Stimulated activated CD4-positive, alpha-beta T cell treated with anti-CD3 and anti-CD28 coated beads, Interleukin-12 subunit alpha, Interleukin-12 subunit beta, amount 100 ng/mL, for 4 hours (primary cell): ENCODE results near the gene ZNF839.
"Not testable (repeated sequence)": the region's sequence is repeated elsewhere in the genome, so short reads cannot be mapped to it uniquely, and the experiment has no call there.

Experiments used
- DNase-seq: peaks from one replicate; pipeline ENCODE4 v3.0.0-alpha.2; 2020

Gene ZNF839

GRCh38 chr14:102319351-102320032 is at the start of gene ZNF839:
TSS of gene ZNF839 (plus strand) at chr14:102319746. CDS start at chr14:102319766, 20 bp downstream.
- DNase-seq, result peak; percentile 97

DNA sequence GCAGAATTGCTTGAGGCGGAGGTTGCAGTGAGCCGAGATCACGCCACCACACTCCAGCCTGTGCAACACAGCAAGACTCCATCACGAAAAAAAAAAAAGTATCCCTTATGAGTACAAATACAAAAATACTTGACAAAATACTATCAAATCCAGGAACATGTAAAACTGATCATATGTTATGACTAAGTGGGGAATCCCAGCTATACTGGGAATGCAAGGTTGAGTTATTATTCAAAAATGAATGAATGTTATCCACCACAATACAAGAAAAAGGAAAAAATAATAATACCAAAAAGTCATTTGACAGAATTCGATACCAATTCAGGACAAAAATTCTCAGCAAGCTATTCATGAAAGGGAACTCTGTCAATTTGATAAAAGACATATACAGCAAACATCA is 47.2 kb upstream of the ZNF839 start:
- DNase-seq, result no peak

GRCh38 chr14:102275866-102276265 is 43.7 kb upstream of the ZNF839 start:
- no peak for DNase-seq

DNA sequence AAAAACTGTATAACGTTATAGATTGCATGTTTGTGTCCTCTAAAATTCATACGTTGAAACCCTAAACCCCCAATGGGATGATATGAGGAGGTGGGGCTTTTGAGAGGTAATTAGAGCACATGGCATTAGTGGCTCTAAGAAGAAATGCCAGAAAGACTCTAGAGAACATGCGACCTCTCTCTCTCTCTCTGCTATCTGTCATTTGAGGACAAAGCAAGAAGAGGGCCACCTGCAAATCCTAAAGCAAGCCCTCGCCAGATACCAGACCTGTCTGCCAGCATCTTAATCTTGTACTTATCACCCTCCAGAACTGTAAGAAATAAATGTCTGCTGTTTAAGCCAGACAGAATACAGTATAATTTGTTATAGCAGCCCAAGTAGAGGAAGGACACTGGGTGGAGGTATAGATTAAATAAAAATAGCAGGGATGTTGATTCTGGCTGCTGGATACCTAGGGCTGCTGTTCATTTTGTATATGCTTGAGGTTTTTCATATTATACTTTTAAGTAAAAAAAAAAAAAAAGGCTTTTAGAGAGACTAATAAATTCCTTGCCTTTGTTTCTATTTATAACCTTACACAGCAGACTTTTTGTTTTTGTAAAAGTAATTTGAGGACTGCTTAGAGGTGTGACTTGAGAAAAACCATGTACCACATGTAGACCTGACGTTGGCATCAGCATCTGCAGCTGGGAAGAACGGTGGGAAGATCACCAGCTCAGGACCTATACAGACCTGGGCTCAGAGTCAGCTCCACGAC is 41.5 kb upstream of the ZNF839 start:
- DNase-seq, result no peak

DNA sequence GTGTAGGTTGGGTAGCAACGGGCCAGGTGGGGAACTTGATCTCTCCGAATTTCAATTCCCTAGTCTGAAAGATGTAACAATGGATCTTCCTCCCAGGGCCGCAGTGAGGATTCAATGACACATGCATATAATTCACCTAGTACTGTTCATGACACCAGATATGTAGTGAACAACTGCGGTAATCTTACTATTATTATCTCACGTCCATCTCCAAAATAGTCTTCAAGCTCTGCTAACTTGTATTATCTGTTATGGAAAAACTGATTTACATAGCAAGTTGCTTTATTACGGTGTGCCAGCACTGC is 41.0 kb upstream of the ZNF839 start:
- no peak for DNase-seq

- DNase-seq, result no peak
These were observed 40.3 kb upstream of the ZNF839 start for GRCh38 chr14:102279282-102279681.

GRCh38 chr14:102279688-102280348 is 39.7 kb upstream of the ZNF839 start:
- no peak for DNase-seq

GRCh38 chr14:102280376-102280962 is 39.1 kb upstream of the ZNF839 start:
- DNase-seq, result no peak

- DNase-seq, result no peak
These were observed 36.6 kb upstream of the ZNF839 start for GRCh38 chr14:102282751-102283465.

GRCh38 chr14:102283631-102284129 is 35.9 kb upstream of the ZNF839 start:
- DNase-seq, result no peak

DNA sequence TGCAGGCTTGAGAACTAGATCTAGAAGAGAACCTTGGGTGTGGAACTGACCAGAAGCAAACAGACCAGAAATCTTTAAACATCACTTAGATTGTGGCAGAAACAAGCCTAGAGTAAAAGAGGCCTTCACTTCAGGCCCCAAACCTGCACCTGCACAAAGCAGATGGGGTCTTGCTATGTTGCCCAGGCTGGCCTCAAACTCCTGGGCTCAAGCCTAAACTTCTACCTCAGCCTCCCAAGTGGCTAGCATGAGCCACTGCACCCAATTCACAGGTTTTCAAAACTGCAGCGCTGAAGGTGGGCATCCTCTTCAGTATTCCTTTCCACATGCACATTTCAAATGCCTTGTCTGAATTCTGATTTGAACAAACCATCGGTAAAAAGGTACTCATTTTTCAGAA is 34.4 kb upstream of the ZNF839 start:
- DNase-seq, result no peak

DNA sequence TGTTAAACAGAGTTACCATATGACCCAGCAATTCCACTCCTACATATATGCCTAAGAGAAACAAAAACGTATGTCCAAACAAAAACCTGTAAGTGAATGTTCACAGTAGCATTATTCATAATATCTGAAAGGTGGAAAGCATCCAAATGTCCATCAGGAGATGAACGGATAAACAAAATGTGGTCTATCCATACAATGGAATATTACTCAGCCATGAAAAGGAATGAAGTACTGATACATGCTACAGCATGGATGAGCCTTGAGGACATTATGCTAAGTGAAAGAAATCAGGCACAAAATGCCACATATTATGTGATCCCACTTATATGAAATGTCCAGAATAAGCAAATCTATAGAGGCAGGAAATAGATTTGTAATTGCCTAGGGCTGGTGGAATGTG is 31.4 kb upstream of the ZNF839 start:
- no peak for DNase-seq

DNA sequence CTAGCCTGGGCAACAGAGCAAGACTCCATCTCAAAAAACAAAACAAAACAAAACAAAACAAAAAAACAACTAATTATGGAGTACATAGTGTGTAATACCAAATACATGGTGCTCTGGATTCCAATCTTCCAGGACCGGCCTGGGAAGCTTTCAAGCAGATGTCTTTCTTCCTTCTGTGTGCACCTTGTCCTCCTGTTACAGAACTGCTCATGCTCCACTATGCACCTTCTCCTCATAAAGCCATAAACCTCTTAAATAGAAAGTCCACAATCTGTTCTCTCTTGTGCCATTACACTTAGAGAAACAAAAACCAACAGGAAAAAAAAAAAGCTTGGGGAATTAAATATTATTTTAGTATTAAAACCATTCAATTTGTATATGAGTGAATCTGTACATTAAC is 27.1 kb upstream of the ZNF839 start:
- no peak for DNase-seq

GRCh38 chr14:102293781-102294180 is 25.8 kb upstream of the ZNF839 start:
- no peak for DNase-seq

GRCh38 chr14:102295270-102295669 is 24.3 kb upstream of the ZNF839 start:
- DNase-seq, result no peak

GRCh38 chr14:102297436-102298170 is 21.9 kb upstream of the ZNF839 start:
- no peak for DNase-seq

DNA sequence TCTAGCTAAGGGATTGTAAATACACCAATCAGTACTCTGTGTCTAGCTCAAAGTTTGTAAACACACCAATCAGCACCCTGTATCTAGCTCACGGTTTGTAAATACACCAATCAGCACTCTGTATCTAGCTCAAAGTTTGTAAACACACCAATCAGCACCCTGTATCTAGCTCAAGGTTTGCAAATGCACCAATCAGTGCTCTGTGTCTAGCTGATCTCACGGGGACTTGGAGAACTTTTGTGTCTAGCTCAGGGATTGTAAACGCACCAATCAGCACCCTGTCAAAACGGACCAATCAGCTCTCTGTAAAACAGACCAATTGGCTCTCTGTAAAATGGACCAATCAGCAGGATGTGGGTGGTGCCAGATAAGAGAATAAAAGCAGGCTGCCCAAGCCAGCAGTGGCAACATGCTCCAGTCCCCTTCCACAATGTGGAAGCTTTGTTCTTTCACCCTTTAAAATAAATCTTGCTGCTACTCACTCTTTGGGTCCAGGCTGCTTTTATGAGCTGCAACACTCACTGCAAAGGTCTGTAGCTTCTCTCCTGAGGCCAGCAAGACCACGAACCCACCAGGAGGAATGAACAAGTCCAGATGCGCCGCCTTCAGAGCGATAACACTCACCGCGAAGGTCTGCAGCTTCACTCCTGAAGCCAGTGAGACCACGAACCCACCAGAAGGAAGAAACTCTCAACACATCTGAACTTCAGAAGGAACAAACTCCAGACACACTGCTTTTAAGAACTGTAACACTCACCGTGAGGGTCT is 21.1 kb upstream of the ZNF839 start:
- DNase-seq, result not testable (repeated sequence)

DNA sequence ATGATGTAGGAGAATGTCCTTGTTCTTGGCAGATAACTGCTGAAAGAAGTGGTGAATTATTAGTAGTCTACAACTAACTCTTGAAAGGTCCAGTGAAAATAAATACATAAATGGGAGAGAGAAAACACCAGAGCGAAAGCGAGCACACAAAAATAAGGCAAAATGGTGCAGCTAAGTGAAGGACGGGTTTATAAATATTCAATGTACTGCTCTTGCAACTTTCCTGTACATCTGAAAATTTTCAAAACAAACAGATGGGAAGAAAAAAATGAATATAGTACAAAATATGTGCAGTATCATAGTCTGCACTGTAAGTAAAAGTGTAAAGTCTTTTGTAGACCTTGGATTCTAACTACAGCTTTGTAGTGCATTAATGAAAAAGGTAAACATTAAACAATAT is 15.9 kb upstream of the ZNF839 start:
- no peak for DNase-seq

DNA sequence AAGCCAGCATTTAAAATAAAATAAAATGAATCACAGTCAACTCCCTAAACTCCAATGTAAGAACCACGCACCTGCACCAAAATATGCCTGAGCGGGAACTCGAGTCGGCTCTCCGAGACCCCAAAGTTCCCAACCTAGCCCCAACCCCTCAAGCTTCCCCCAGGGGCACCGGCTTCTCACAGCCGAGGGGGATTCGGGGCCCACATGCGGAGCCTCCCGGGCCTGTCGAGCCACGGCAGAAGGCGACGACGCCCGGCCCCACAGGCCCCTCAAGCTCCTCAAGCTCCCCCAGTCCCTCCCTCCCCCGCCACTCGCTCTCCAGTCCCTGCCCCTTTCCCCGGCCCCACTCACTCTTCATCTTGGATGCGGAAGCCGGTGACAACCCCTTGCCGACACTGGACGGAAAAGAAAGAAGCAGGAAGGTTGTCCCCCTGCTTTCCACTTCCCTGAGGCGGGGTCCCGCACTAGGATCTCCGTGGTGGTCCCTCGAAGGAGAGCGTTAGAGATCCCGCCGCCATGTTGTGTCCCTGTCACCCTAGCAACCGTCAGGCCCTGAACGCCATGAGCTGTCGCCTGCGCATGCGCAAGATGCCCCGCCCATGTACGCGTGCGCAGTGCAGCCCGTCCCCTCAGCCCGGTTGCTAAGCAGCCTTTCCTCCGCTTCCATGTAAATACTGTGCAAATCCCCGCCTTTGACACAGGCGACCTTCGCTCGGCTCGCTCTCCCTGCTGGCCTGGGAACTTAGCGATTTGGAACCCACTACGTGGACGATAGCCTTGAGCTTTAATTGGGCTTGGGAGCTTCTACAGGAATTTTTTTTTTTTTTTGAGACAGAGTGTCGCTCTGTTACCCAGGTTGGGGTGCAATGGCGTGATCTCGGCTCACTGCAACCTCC is 14.7 kb upstream of the ZNF839 start, which contains the start of gene MOK:
Gene MOK (minus strand): TSS at position 554 of the 896 bp plus-strand sequence. CDS start 196 bp downstream, at position 358.
- DNase-seq, result peak; percentile 95
